ENCODE data around the gene CYP2S1.

Gene CYP2S1

GRCh38 chr19:41214161-41214560 lies 21.1 kb downstream of the CYP2S1 start:
- in situ Hi-C loops (cut with MboI; ENCODE audit: low sequenced_read_pairs, unreplicated experiment), result no loop called here
- no peak for TF ChIP-seq CTCF (IDR thresholded peaks at IDR 0.05; ENCODE audit: borderline replicate concordance, control extremely low read depth, extremely low read depth, insufficient read depth, missing control alignments)
- DNase-seq (ENCODE audit: low spot score), result no peak

DNA sequence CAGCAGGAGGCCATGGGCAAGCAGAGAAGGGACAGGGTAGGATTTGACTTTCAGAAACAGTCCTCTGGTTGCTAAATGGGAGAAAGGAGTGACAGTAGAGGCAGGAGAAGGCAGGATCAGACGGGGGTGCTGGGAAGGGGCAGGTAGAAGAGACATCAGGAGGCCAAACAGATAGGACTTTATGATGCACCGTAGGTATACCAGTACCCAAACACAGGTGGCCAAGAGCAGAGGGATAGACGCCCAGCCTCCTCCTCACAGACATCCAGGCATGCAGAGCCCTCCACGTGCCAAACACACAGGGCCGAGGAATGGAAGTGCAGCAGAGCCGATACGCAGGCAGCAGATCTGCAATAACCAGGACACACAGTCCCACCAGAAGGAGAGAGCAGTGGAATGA lies 24.7 kb downstream of the CYP2S1 start:
- in situ Hi-C loops (cut with MboI; ENCODE audit: low sequenced_read_pairs, unreplicated experiment), result no loop called here
- no peak for DNase-seq (ENCODE audit: low spot score)
- TF ChIP-seq CTCF (IDR thresholded peaks at IDR 0.05; ENCODE audit: borderline replicate concordance, control extremely low read depth, extremely low read depth, insufficient read depth, missing control alignments), result no peak

GRCh38 chr19:41218249-41218614 lies 25.2 kb downstream of the CYP2S1 start:
- no peak for TF ChIP-seq CTCF (IDR thresholded peaks at IDR 0.05; ENCODE audit: borderline replicate concordance, control extremely low read depth, extremely low read depth, insufficient read depth, missing control alignments)
- in situ Hi-C loops (cut with MboI; ENCODE audit: low sequenced_read_pairs, unreplicated experiment), result no loop called here
- DNase-seq (ENCODE audit: low spot score), result no peak

DNA sequence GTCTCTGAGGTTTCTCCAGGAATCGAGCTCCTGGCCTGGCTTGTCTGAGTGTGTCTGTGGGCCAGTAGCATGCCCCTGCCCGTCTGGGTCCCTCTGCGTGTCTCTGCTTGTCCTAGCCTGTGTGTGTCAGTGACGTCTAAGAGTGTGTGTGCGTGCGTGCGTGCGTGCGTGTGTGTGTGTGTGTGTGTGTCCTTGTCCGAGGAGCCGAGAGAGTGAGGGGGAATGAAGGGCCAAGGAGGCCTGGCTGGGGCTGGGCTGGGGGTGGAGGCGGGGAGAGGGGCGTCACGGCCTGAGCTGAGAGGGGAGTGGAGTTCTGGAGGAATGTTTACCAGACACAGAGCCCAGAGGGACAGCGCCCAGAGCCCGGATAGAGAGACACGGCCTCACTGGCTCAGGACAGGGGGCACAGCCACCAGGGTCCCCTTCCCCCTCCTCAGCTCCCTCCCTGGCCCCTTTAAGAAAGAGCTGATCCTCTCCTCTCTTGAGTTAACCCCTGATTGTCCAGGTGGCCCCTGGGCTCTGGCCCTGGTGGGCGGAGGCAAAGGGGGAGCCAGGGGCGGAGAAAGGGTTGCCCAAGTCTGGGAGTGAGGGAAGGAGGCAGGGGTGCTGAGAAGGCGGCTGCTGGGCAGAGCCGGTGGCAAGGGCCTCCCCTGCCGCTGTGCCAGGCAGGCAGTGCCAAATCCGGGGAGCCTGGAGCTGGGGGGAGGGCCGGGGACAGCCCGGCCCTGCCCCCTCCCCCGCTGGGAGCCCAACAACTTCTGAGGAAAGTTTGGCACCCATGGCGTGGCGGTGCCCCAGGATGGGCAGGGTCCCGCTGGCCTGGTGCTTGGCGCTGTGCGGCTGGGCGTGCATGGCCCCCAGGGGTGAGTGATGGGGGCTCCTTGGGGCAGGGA lies 25.8 kb downstream of the CYP2S1 start, which contains the start of gene AXL:
Gene AXL, plus strand, starts transcription at position 609 of the 893 bp plus-strand sequence. Its CDS starts 170 bp downstream, at position 779.
- in situ Hi-C loops (cut with MboI; ENCODE audit: low sequenced_read_pairs, unreplicated experiment), result no loop called here
- DNase-seq (ENCODE audit: low spot score), result no peak
- no peak for TF ChIP-seq CTCF (IDR thresholded peaks at IDR 0.05; ENCODE audit: borderline replicate concordance, control extremely low read depth, extremely low read depth, insufficient read depth, missing control alignments)

- no peak for DNase-seq (ENCODE audit: low spot score)
- no peak for TF ChIP-seq CTCF (IDR thresholded peaks at IDR 0.05; ENCODE audit: borderline replicate concordance, control extremely low read depth, extremely low read depth, insufficient read depth, missing control alignments)
- in situ Hi-C loops (cut with MboI; ENCODE audit: low sequenced_read_pairs, unreplicated experiment), result no loop called here
Measured at GRCh38 chr19:41219924-41220567, 27.0 kb downstream of the CYP2S1 start.

- DNase-seq (ENCODE audit: low spot score), result no peak
- in situ Hi-C loops (cut with MboI; ENCODE audit: low sequenced_read_pairs, unreplicated experiment), result no loop called here
- TF ChIP-seq CTCF (IDR thresholded peaks at IDR 0.05; ENCODE audit: borderline replicate concordance, control extremely low read depth, extremely low read depth, insufficient read depth, missing control alignments), result no peak
Measured at GRCh38 chr19:41220811-41221210, 27.8 kb downstream of the CYP2S1 start.

Data from GM13976 (cell line).